HuH-7 (cell line): ENCODE measurements around the gene UBE2E2.
"Not testable (repeated sequence)": the region's sequence is repeated elsewhere in the genome, so short reads cannot be mapped to it uniquely, and the experiment has no call there.

Experiments used
- DNase-seq: peaks from one replicate; pipeline ENCODE4 v3.0.0; 2011; ENCODE audit warnings: low spot score

UBE2E2 gene

DNA sequence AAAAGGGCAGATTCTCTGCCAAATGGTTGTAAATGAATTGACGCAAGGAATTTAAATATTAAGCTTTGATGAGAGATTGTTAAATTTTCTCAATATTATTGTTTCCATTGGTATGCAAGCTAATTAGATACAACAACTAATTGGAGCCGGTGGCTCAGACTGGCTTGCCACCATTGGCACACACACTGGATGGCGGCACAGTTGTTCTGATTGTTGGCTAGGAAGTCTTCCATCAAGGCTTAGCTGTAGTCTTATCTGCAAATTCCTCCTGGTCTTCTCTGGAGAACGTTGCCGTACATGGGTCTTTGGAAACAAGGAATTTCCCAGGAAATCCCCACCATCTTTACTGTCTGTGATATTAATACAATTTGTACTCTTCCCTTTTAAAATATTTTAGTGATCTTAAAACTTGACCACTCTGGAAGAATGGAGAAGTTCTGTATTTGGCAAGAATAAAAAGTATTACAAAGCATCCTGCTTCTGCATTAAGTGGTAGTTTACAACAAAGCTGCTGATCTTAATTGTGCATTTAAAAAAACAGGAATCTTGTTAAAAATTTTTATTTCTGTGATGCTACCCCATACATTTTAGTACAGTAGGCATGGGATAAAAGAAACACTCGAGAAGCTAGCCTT lies 126.5 kb downstream of the UBE2E2 start:
- DNase-seq = no peak

- DNase-seq = no peak
These were observed 127.4 kb downstream of the UBE2E2 start for GRCh38 chr3:23330568-23330967.

DNA sequence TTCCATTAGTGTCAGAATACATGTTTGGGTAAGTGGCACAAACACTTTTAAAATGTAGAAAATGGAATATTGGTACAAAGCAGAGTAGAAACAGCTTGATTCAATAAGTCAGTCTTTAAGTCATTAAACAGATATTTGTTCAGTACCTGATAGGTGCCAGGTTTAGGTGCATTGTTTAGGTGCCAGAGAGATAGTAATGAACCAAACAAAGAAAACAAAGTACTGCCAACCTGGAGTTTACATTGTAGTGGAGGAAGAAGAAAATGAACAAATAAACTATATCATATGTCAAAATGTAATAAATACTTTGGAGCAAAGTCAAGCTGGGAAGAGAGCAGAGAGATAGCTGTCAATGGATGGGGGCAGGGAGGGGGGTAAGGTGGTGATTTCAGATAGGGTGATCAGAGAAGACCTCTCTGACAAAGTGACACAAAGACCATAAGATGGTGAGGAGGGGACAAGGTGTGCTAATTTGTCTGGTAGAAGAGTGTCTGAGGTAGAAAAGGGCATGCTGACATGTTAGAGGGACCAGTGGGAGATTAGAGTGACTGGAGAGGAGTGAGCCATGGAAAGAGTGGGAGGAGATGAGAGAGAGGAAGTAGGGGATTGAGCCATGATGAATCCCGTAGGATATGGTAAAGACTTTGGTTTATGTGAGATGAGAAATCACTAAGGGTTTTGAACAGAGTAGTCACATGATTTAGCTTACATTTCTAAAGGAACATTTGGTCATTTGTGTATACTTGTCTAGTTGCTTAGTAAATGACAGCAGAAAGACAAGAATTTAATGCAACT lies 128.2 kb downstream of the UBE2E2 start:
- DNase-seq = no peak

- DNase-seq = no peak
These were observed 130.5 kb downstream of the UBE2E2 start for GRCh38 chr3:23333633-23334032.

GRCh38 chr3:23336853-23337252 lies 133.7 kb downstream of the UBE2E2 start:
- not testable (repeated sequence) for DNase-seq

DNA sequence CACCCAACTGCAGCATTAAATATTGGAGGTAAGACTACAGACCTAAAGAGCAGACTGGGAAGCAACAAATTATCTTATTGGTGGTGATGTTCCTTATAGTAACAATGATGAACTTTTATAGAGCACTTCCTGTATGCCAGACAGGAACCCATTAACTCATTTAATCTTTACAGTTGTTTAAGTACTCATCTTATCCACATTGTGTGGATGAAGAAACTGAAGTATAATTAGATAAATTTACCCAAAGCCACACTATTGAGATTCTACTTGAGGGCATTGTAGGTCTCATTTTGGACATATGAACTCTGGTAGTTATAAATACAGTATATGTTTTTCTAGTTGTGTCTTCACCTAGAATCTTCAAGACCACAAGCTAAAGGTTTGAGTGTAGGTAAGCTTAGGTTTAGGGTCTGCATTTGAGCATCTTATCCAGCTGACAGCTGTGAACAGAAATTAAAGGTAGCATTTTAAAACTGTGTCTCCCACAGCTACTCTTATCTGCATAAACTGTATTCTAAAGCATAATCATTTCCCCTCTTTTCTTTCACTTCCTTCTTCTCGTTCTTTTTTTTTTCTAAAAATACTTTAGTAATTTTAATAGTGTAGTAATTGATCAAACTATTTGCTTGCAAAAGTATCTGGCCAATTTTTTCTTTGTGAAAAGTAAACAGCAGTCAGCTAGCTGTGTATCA lies 138.2 kb downstream of the UBE2E2 start:
- no peak for DNase-seq

- no peak for DNase-seq
These were observed 139.2 kb downstream of the UBE2E2 start for GRCh38 chr3:23342343-23342742.

GRCh38 chr3:23343509-23343908 lies 140.4 kb downstream of the UBE2E2 start:
- no peak for DNase-seq

DNA sequence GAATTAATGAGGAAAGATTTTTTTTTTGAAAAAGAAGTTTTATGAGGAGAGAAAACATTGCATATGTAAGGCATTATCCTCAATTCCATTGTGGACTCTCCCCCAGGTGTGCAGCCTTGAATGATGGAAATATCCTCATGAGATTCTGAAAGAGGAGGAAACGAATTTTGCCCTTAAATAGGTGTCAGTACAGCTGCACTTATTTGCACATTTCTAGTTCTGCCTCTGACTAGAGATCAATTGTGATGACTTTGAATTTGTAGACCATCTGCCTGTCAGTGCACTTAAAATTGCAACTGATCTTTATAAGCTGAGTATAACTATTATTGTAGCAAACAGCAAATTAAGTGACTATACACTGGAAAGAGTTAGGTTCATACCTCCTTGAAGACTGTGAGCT lies 141.8 kb downstream of the UBE2E2 start:
- no peak for DNase-seq

- not testable (repeated sequence) for DNase-seq
These were observed 146.3 kb downstream of the UBE2E2 start for GRCh38 chr3:23349444-23349843.

- DNase-seq = no peak
These were observed 153.0 kb downstream of the UBE2E2 start for GRCh38 chr3:23356169-23356568.

DNA sequence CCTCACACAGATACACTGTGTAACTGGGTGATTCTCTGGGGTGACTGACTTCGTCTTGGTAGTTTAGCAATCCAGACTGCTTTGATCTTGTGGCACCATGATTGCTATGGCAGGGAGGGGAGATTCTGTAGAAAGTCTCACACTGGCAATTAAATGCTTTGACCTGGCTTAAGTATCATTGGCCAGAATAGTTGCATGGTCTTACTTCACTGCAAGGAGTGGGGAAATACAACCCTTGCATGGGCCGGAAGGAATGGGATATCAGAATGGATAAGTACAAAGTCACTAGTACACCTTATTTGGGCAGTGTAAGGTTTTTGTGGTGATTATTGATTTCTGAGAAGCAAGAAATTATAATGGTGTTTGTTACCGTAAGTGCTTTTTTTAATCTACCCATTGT lies 153.8 kb downstream of the UBE2E2 start:
- no peak for DNase-seq

GRCh38 chr3:23359116-23359515 lies 156.0 kb downstream of the UBE2E2 start:
- DNase-seq = no peak

DNA sequence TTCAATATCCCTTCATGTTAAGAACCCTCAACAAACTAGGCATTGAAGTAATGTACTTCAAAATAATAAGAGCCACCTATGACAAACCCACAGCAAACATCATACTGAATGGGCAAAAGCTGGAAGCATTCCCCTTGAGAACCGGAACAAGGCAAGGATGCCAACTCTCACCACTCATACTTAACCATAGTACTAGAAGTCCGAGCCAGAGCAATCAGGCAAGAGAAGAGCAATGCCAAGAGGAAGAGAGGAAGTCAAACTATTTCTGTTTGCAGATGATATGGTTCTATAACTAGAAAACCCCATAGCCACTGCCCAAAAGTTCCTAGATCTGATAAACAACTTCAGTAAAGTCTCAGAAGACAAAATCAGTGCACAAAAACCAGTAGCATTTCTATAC lies 161.9 kb downstream of the UBE2E2 start:
- DNase-seq = no peak

GRCh38 chr3:23368731-23369130 lies 165.6 kb downstream of the UBE2E2 start:
- DNase-seq = no peak

- no peak for DNase-seq
These were observed 169.2 kb downstream of the UBE2E2 start for GRCh38 chr3:23372285-23372684.

DNA sequence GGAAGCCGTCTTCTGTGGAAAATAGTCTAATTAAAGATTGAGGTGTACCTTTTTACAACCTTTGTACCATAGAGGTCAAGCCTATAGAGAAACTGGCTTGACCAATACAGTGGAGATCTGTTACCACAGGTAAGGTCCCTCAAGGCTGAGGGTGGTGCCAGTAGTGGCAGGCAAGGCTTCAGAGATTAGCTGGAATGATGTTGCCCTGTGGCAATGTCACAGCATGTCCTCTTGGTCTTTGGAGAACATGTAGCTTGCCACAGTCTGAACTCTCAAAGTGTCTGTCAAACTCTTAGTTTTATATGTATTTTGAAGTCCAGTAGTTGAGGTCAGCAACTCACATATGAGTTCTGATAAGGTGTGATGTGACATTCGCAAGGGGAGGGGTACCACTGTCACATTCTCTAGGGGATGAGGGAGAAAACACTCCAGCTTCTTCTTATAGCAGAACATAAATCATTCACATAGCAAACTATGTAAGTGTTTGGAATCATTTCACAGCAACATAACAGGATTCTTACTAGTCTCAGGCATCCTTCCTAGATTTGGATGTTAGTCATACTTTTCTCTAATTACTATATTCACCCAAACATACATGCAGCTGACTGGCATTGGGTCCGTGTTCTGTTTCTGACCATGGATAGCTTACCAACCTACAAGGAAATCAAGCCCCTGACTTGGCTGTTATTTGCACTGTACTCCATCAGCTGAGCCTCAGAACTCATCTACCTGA lies 173.6 kb downstream of the UBE2E2 start:
- no peak for DNase-seq

- no peak for DNase-seq
These were observed 175.0 kb downstream of the UBE2E2 start for GRCh38 chr3:23377928-23378672.

DNA sequence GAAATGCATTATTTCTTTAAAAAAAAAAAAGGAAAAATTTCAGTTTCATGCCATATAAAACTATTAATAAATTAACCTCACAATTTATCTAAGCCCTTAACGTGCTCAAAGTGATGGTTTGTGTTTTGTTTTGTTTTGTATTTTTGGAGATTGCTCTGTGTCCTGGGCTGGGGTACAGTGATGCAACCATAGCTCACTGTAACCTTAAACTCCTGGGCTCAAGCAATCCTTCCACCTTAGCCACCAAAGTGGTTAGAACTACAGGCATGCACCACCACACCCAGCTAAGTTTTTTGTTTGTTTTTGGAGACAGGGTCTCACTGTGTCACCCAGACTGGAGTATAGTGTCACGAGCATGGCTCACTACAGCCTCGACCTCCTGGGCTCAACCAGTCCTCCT lies 180.7 kb downstream of the UBE2E2 start:
- DNase-seq = no peak

- no peak for DNase-seq
These were observed 182.2 kb downstream of the UBE2E2 start for GRCh38 chr3:23385327-23385726.

- no peak for DNase-seq
These were observed 184.3 kb downstream of the UBE2E2 start for GRCh38 chr3:23387286-23387918.
